Measurements from ENCODE around the gene FCER1G.

The FCER1G gene

DNA sequence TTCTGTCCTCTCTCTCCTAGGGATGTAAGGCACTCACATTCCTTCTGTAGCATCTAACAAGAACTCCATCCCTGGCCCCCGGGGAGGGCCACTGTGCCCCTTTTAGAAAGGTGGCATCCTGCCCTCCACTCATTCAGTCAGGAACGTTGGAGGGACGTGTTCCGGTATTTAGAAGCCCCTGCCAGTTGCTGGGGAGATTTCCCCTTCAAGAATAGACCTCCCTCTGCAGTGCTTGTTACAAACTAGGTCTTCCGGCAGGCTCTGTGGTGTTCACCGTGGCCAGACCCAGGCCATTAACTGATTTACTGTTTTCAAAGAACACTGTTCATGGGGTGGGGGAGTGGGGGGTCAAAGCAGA is 44.2 kb downstream of the FCER1G start:
- no peak overlapping the region for H3K4me3 ChIP-seq (ENCODE audit: low read depth, low read length)

GRCh38 chr1:161259765-161260164 is 44.7 kb downstream of the FCER1G start:
- no peak for DNase-seq (ENCODE audit: low read depth)
- TF ChIP-seq, protein P1, sequence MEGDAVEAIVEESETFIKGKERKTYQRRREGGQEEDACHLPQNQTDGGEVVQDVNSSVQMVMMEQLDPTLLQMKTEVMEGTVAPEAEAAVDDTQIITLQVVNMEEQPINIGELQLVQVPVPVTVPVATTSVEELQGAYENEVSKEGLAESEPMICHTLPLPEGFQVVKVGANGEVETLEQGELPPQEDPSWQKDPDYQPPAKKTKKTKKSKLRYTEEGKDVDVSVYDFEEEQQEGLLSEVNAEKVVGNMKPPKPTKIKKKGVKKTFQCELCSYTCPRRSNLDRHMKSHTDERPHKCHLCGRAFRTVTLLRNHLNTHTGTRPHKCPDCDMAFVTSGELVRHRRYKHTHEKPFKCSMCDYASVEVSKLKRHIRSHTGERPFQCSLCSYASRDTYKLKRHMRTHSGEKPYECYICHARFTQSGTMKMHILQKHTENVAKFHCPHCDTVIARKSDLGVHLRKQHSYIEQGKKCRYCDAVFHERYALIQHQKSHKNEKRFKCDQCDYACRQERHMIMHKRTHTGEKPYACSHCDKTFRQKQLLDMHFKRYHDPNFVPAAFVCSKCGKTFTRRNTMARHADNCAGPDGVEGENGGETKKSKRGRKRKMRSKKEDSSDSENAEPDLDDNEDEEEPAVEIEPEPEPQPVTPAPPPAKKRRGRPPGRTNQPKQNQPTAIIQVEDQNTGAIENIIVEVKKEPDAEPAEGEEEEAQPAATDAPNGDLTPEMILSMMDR (IDR thresholded peaks at IDR 0.05; ENCODE audit: insufficient read depth, low read depth, low read length, missing control alignments) = no peak
- no peak overlapping the region for H3K4me3 ChIP-seq (ENCODE audit: low read depth, low read length)

More for the DNA sequence above, 44.2 kb downstream of the FCER1G start:
- no peak for DNase-seq (ENCODE audit: low read depth)
- TF ChIP-seq, protein P1 (IDR thresholded peaks at IDR 0.05; ENCODE audit: insufficient read depth, low read depth, low read length, missing control alignments) = no peak

- DNase-seq (ENCODE audit: low read depth) = no peak
- TF ChIP-seq, protein P1 (IDR thresholded peaks at IDR 0.05; ENCODE audit: insufficient read depth, low read depth, low read length, missing control alignments) = no peak
- peak overlapping the region; percentile 17; the same call in 1 of the 2 replicates for H3K4me3 ChIP-seq (ENCODE audit: low read depth, low read length)
Measured at GRCh38 chr1:161260376-161261260, 45.5 kb downstream of the FCER1G start.

DNA sequence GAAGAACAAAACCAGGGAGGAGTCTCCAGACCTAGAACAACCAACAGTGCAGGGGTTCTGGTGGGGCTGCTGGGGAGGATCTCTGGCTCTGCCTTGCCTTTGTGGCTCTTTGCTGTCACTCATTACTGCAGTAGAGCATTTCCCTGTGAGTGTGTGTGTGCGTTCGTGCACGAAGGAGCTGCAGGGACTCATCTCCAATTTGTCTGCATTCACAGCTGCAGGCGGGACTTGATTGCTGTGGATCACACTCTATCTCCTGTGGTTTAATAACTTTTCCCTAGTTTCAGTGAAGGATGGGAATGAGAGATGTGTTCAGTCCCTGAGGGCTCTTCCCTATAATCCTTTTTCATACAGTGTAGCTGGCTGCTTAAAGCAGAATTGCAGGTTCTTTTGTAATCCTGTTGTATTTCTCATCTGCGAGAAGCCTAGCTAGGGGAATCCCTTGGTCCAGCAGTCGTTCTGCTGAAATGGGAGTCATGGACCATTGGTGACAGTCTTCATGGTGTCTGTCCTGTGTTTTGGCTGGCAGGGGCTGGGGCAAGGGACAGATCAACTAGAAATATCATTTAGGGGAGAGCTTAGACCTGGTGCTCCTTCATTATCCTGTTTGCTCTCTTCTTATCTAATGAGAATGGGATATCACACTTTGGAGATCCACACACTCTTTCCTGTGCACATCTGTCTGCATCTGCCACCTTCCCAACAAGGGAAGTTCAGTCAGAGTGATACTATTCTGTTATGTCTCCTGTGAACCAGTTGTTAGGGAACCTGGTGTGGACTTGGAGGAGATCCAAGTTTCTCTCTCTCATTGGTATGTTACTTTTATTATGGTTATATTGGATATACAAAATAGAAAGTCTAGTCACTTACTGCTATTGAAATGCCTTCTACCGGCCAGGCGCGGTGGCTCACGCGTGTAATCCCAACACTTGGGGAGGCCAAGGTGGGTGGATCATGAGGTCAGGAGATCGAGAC is 46.5 kb downstream of the FCER1G start:
- TF ChIP-seq, protein P1 (IDR thresholded peaks at IDR 0.05; ENCODE audit: insufficient read depth, low read depth, low read length, missing control alignments) = no peak
- peak; percentile 33 for DNase-seq (ENCODE audit: low read depth)
- peak overlapping the region; percentile 17 for H3K4me3 ChIP-seq (ENCODE audit: low read depth, low read length)

DNA sequence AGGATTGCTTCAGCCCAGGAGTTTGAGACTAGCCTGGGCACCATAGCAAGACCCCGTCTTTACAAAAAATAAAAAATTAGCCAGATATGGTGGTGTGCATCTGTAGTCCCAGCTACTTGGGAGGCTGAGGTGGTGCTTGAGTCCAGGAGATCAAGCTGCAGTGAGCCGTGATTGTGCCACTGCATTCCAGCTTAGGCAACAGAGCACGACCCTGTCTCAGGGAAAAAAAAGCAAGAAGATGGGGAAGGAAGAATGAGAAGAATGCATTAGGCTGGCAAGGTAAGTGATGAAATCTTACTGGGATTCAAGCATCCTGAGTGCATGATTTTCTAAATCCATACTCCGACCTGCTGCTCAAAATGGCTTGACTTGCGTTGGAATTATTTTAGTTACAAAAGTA is 50.2 kb downstream of the FCER1G start:
- no peak for DNase-seq (ENCODE audit: low read depth)
- TF ChIP-seq, protein P1 (IDR thresholded peaks at IDR 0.05; ENCODE audit: insufficient read depth, low read depth, low read length, missing control alignments) = no peak
- no peak overlapping the region for H3K4me3 ChIP-seq (ENCODE audit: low read depth, low read length)

- H3K4me3 ChIP-seq (ENCODE audit: low read depth, low read length) = no peak overlapping the region
- TF ChIP-seq, protein P1 (IDR thresholded peaks at IDR 0.05; ENCODE audit: insufficient read depth, low read depth, low read length, missing control alignments) = no peak
- DNase-seq (ENCODE audit: low read depth) = no peak
Measured at GRCh38 chr1:161266202-161266601, 51.1 kb downstream of the FCER1G start.
